Skin epidermis (tissue), 12 donors: ENCODE data around the gene SEMA5A.

Experiments used
- H3K27ac ChIP-seq, 21 experiments: fragments of 200-600 bp; sonication (generic) in 11 of 21; one replicate each; pipeline ENCODE4 v1.5.0; 2020; ENCODE audit warnings: mild to moderate bottlenecking in 3 of 21, inconsistent platforms in 2 of 21, moderate library complexity in 2 of 21
- H3K4me3 ChIP-seq, 7 experiments: fragments of 200-600 bp; sonication (generic) in 2 of 7; one replicate each; pipeline ENCODE4 v1.5.0; 2020; ENCODE audit warnings: inconsistent platforms in 2 of 7, mild to moderate bottlenecking in 2 of 7, moderate library complexity in 1 of 7

The SEMA5A gene

GRCh38 chr5:9122528-9122927 lies 423.3 kb downstream of the SEMA5A start:
- no peak overlapping the region for H3K4me3 ChIP-seq
- H3K27ac ChIP-seq, result no peak overlapping the region

GRCh38 chr5:9121597-9121996 lies 424.3 kb downstream of the SEMA5A start:
- Histone ChIP-seq H3K27ac (no peak overlapping the region), H3K4me3 (no peak overlapping the region)

- Histone ChIP-seq H3K27ac (no peak overlapping the region), H3K4me3 (no peak overlapping the region)
Observed at GRCh38 chr5:9118852-9119251, 427.0 kb downstream of the SEMA5A start.

GRCh38 chr5:9115093-9115492 lies 430.8 kb downstream of the SEMA5A start:
- no peak overlapping the region for H3K27ac ChIP-seq
- no peak overlapping the region for H3K4me3 ChIP-seq

- H3K4me3 ChIP-seq, result no peak overlapping the region
- peak overlapping the region in 1 of 21 experiments; percentile 26 for H3K27ac ChIP-seq
Observed at GRCh38 chr5:9112520-9113291, 433.2 kb downstream of the SEMA5A start.

GRCh38 chr5:9108162-9108561 lies 437.7 kb downstream of the SEMA5A start:
- H3K27ac ChIP-seq, result no peak overlapping the region
- H3K4me3 ChIP-seq, result no peak overlapping the region

- H3K27ac ChIP-seq, result no peak overlapping the region
- H3K4me3 ChIP-seq, result no peak overlapping the region
Observed at GRCh38 chr5:9105851-9106250, 440.0 kb downstream of the SEMA5A start.

GRCh38 chr5:9104571-9105339 lies 441.1 kb downstream of the SEMA5A start:
- no peak overlapping the region for H3K4me3 ChIP-seq
- H3K27ac ChIP-seq, result no peak overlapping the region

GRCh38 chr5:9103290-9103689 lies 442.6 kb downstream of the SEMA5A start:
- no peak overlapping the region for H3K4me3 ChIP-seq
- no peak overlapping the region for H3K27ac ChIP-seq

GRCh38 chr5:9099689-9100088 lies 446.2 kb downstream of the SEMA5A start:
- H3K27ac ChIP-seq, result no peak overlapping the region
- no peak overlapping the region for H3K4me3 ChIP-seq

- no peak overlapping the region for H3K27ac ChIP-seq
- no peak overlapping the region for H3K4me3 ChIP-seq
Observed at GRCh38 chr5:9098990-9099389, 446.9 kb downstream of the SEMA5A start.

- H3K27ac ChIP-seq, result no peak overlapping the region
Observed at GRCh38 chr5:9094582-9094981, 451.3 kb downstream of the SEMA5A start.

GRCh38 chr5:9091896-9092662 lies 453.8 kb downstream of the SEMA5A start:
- no peak overlapping the region for H3K4me3 ChIP-seq
- no peak overlapping the region for H3K27ac ChIP-seq

More at GRCh38 chr5:9094582-9094981, 451.3 kb downstream of the SEMA5A start:
- H3K4me3 ChIP-seq, result no peak overlapping the region

GRCh38 chr5:9090381-9091026 lies 455.4 kb downstream of the SEMA5A start:
- Histone ChIP-seq H3K27ac (no peak overlapping the region), H3K4me3 (no peak overlapping the region)

GRCh38 chr5:9089893-9090292 lies 456.0 kb downstream of the SEMA5A start:
- H3K4me3 ChIP-seq, result no peak overlapping the region
- H3K27ac ChIP-seq, result no peak overlapping the region

- H3K4me3 ChIP-seq, result no peak overlapping the region
- no peak overlapping the region for H3K27ac ChIP-seq
Observed at GRCh38 chr5:9082996-9083395, 462.9 kb downstream of the SEMA5A start.

GRCh38 chr5:9072701-9073100 lies 473.2 kb downstream of the SEMA5A start:
- no peak overlapping the region for H3K4me3 ChIP-seq
- H3K27ac ChIP-seq, result no peak overlapping the region

- H3K27ac ChIP-seq, result no peak overlapping the region
- H3K4me3 ChIP-seq, result no peak overlapping the region
Observed at GRCh38 chr5:9071524-9071923, 474.4 kb downstream of the SEMA5A start.

GRCh38 chr5:9071074-9071473 lies 474.8 kb downstream of the SEMA5A start:
- H3K4me3 ChIP-seq, result no peak overlapping the region
- no peak overlapping the region for H3K27ac ChIP-seq

- no peak overlapping the region for H3K4me3 ChIP-seq
- H3K27ac ChIP-seq, result no peak overlapping the region
Observed at GRCh38 chr5:9069650-9070049, 476.2 kb downstream of the SEMA5A start.
